HG03060 (cell line): ENCODE results near the gene CPXM2.

Experiments
- ATAC-seq: cut with Tn5 transposase; IDR thresholded peaks from one replicate; pipeline ENCODE4 v1.9.1; 2021; ENCODE audit warnings: low read depth, moderate number of reproducible peaks; ENCODE audit not compliant: unreplicated experiment

The CPXM2 gene

DNA sequence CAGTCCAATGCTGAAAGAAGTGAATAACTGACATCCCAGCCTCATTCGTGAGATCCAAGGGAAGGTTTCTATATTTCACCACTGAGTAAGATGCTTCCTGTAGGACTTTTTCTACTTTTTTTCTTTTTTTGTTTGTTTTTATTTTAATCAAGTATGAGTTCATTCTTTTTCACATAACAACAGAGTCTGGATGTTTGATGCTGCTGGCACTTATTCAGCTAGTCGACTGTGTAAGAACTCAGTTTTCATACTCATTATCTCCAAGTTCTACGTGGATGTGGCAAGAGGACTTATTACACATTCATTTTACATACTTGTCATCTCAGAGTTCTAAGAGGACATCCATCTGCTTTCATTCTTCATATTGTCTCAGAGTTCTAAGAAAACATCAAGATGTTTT is 86.9 kb downstream of the CPXM2 start:
- ATAC-seq: no peak

- no peak for ATAC-seq
These were observed 90.8 kb downstream of the CPXM2 start for GRCh38 chr10:123800821-123801220.

GRCh38 chr10:123800289-123800688 is 91.3 kb downstream of the CPXM2 start:
- ATAC-seq: no peak

DNA sequence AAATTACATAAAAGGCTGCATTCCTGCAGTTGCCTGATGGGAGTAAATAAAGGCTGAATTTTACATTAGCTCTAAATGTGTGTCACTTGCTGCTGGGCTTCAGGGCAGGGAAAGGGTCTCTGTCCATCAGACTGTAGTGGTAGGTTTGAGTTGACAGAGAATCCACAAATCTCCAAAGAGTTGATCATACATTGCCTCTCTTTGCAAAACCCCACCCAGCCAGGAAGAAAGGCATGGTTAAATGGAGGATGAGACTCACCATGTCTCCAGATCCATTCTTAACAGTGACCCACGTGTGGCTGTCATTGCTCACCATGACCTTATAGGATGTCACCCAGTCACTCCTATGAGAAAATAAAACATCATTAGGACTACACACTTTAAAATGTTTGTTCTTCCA is 92.8 kb downstream of the CPXM2 start:
- no peak for ATAC-seq

GRCh38 chr10:123797813-123798212 is 93.8 kb downstream of the CPXM2 start:
- ATAC-seq: no peak

- no peak for ATAC-seq
These were observed 94.9 kb downstream of the CPXM2 start for GRCh38 chr10:123796736-123797135.

GRCh38 chr10:123795846-123796590 is 95.6 kb downstream of the CPXM2 start:
- no peak for ATAC-seq

DNA sequence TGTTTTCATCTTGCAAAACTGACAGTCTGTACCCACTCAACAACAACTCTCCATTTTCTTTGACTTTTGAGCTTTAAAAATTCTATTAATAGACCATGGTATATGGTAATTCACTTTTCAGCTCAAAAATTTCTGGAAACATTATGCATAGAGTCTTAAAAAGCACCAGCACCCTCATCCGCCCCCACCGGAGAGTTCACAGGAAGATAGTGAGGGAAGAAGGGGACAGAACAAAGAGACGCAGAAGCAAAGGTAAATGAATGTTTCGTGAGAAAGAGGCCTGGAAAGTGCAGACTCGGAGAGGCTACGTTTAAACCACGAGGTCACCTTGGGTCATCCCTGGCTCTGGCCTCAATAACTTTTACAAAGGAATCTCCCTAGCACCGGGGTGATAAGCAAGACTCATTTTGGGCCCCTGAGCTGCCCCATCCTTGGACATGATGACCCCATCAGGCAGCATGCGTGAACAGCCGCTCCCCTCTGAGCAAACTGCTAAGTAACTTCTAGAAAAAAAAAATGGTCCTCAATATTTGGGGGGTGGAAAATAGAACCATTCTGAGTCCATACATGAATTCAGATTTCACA is 96.3 kb downstream of the CPXM2 start:
- no peak for ATAC-seq

DNA sequence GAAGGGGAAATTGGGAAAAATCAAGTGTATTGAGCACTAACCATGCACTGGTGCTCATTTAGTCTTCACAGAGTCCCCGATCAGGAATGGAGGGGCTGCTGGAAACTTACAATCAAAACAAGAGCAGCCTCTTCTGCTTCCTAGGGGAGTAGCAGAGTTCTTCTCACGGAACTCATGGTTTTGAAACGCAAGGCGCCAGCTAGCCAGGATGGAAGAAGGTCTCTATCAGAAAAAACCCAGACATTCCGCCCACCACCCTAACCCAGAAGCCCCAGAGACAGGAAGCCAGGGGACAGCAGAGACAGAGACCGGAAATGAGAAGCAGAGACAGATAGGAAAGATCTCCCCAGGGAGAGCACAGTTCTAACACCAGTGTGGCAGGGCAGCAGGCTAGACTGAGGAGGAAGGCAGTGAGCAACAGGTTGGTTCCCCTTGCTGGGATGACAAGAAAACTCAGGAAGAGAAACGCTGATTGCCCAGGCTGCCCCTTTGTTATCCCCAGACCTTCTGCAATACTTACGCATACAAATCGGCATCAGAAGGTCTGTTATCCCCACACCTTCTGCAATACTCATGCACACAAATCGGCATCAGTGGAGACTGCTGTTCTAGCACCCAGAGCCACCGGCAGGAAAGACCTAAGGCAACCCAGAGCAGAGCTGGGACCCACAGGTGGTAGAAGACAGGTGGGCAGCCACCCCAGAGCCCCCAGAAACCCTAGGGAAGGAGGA is 99.2 kb downstream of the CPXM2 start:
- ATAC-seq: no peak

DNA sequence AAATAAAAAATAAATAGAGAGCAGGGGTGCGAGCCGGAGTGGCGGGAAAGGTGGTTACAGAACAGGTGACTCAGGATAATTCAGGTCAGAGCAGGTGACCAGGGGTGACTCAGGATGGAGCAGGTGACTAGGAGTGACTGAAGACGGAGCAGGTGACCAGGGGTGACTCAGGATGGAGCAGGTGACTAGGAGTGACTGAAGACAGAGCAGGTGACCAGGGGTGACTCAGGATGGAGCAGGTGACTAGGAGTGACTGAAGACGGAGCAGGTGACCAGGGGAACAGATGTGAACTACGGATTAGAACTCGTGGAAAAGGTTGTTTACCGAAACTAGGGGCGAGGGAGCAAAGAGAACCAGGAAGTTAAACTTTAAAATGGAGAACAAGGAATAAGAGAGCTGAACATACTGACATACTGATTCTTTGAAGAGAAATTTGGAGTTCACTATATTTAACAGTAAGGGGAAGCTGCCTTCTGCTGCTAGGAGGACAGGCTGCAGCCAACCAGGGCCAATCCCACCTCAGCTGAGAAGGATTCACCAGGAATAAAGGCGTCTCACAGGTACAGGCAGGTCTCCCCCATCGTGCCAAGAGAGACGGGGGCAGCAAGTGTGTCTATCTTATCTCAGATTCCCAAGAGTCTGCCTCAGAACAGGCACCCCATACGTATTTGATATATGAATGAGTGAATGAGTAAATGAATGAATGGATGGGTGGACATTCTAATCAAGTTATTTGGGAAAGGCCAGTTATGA is 101.3 kb downstream of the CPXM2 start:
- no peak for ATAC-seq

GRCh38 chr10:123788981-123789380 is 102.6 kb downstream of the CPXM2 start:
- ATAC-seq: no peak

DNA sequence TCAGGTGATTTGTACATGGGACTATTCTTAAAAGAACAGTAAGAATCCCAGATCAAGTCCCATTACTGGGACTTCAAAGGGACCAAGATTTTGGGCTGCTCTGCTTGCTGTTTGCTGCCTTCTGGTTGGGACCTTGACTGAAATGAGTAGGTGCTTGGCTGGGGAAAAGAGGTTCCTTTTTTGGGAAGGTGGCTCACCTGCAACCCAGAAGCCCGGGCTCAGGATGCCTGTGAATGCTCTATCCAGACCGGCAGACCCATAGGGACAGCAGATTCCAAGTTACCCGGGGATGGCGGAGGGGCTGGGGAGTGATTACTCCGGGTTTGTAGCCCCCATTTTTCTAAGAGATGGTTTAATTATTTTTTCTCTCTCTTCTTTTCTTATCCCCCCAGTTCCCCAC is 104.0 kb downstream of the CPXM2 start:
- ATAC-seq: no peak

DNA sequence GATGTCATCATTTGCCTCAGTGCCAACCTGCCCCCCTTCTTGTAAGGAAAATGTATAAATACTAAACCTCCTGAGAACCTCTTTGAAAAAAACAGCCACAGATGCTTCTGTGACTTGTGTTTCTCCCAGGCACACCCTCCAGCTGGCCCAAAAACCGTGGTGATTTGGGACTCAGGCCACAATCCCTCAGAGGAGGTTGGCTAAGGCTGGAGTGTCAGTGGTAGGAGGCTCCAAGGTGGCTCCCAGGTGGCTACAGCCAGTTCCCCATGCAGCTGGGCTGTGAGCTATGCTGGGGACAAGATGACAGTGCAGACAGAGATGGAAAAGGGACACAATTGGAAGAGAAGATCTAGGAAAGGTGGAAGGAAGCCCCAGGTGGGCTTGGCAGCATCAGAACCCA is 104.7 kb downstream of the CPXM2 start:
- no peak for ATAC-seq

GRCh38 chr10:123786306-123786705 is 105.3 kb downstream of the CPXM2 start:
- ATAC-seq: no peak

DNA sequence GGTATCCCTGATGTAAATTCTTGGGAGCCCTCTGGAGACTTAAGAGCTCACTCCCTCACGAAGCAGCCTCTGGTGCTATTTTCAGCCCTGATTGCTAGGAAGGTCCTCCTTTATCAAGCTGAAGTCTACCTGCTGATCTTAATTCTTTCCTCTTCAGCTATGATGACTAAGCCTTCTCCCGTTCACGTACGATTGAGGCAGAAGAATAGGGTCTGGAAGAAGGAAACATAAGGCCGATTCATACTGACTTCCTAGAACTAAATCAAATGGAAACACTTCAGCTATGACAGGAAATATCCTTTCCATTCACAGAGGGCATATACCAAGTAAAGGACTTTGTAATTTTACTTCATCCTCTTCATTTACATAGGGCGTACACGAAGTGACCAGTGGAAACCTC is 107.0 kb downstream of the CPXM2 start:
- no peak for ATAC-seq

GRCh38 chr10:123784216-123784615 is 107.4 kb downstream of the CPXM2 start:
- ATAC-seq: no peak

DNA sequence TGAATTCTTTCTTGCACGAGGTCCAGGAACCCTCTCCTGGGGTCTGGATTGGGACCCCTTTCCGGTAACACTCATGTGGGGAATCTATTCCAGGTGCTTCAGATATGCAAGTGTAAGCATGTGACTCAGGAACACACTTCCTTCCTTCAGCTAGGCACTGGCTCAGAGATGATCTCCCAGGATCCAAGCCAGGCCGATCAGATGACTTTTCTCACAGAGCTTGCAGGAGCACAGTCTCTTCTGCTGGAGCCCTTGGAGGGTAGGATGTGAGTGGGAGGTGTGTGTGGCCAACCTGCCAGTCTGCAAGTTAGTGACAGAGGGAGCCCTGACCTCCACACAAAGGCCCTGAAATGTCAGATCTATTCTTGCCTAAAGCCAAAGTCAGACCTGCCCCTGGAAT is 108.3 kb downstream of the CPXM2 start:
- ATAC-seq: no peak

DNA sequence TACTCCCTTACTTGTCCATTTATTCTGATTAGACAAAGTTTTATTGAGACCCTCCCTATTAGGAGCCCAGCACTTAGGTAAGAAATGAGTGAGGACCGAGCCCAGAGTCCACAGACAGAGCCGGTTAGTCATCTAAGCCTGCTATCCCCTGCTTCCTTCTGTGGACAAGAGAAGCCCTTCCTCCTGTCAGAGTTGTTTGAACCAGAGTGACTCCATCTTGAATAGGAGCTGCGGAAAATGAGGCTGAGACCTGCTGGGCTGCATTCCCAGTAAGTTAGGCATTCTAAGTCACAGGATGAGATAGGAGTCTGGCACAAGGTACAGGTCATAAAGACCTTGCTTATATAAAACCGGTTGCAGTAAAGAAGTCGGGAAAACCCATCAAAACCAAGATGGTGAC is 109.1 kb downstream of the CPXM2 start:
- ATAC-seq: no peak

DNA sequence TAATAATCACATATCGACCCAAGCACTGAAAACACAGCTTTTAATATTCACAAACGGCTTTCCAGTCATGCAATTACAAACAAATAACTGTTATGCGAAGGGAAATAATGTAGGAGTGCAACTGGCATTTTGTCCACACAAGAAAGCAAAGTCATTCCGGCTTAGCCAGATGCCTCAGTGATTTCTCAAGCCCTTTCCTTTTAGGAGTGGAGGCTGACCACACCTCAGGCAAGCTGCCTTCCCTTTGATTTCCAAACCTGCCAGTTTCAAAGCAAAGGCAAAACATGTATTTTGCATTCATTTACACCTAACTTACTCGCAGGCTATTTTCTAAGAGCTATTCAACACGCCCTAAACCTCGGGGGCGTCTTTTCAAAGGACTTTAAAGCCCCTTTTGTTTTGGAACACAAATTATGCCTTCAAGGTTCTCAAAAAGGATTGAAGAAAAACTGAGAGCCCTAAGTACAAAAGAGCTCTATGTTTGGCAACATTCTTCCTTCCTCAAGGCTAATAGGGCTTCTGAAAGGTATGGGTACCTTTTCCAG is 109.6 kb downstream of the CPXM2 start:
- ATAC-seq: no peak

GRCh38 chr10:123781324-123781900 is 110.2 kb downstream of the CPXM2 start:
- no peak for ATAC-seq
